AG09309 (cell line): Measurements from ENCODE around the gene SCAF11.

Experiments
- DNase-seq: peaks from one replicate; pipeline ENCODE4 v3.0.0-alpha.2; 2010; ENCODE audit warnings: low read depth
- H3K4me3 ChIP-seq: 2 replicates; pipeline ENCODE4 v1.5.1; 2011; ENCODE audit warnings: mild to moderate bottlenecking, low read depth, low read length, moderate library complexity; ENCODE audit not compliant: control insufficient read depth
- CTCF ChIP-seq: IDR thresholded peaks from 2 replicates; pipeline ENCODE4 v1.5.1; 2011; ENCODE audit warnings: mild to moderate bottlenecking, low read depth, low read length, inconsistent platforms; ENCODE audit not compliant: insufficient read depth, control insufficient read depth; ENCODE audit errors: missing control alignments

The SCAF11 gene

GRCh38 chr12:45970391-45970790, 20.0 kb downstream of the SCAF11 start:
- no peak for DNase-seq
- TF ChIP-seq CTCF, result no peak
- no peak overlapping the region for H3K4me3 ChIP-seq

- no peak overlapping the region for H3K4me3 ChIP-seq
- no peak for DNase-seq
- TF ChIP-seq CTCF, result no peak
Observed at GRCh38 chr12:45969084-45969483, 21.3 kb downstream of the SCAF11 start.

- DNase-seq, result no peak
- no peak overlapping the region for H3K4me3 ChIP-seq
- TF ChIP-seq CTCF, result no peak
Observed at GRCh38 chr12:45966486-45966885, 23.9 kb downstream of the SCAF11 start.

DNA sequence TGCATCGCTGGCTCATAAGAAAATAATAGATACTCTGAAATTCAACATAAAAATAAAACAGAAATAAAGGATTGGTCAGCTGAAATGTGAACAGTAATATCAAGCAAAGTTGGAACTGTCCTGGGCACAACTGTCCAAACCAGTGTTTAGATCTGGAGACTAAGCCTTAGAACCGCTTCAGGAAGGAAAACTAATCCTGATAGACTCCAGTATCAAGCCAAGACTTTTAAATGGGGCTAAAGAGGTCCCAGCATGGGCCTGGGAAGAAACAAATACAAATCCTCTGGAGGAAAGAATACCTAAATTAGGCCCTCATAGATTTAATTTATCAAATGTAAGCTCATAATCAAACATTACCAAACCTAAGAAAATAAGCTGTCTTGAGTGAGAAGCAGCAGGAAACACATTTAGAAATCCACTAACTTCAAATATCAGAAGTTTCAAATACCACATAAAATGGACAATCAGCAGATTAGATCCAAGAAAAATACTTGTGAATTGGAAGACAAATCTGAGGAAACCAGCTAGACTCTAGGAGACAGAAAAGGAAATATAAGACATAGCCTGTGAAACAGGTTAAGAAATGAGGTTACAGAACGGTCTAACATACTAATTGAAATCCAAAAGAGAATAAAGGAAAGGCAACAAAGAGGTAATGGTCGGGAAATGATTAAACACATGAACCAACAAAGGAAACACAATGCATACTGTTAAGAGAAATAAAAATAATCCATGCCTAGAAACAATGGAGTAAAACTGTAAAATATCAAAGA, 27.6 kb downstream of the SCAF11 start:
- no peak for TF ChIP-seq CTCF
- no peak for DNase-seq

GRCh38 chr12:45959728-45960127, 30.6 kb downstream of the SCAF11 start:
- no peak overlapping the region for H3K4me3 ChIP-seq
- no peak for TF ChIP-seq CTCF
- DNase-seq, result no peak

More for the DNA sequence above, 27.6 kb downstream of the SCAF11 start:
- H3K4me3 ChIP-seq, result no peak overlapping the region

DNA sequence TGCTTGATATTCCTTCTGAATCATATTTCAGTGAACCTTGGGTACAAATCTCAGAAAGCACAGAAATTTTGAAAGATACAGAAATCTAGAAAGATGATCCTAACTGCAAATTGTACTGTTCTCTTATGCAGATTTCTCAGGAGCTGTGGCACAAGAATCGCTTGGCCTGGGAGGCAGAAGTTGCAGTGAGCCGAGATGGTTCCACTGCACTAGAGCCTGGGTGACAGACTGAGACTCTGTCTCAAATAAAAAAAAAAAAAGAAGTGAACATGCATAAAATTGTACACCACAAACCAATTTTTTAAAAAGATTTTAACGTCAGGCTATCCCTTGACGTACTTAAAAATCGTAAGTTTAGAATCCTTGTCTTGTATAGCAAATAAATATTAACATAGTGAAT, 31.3 kb downstream of the SCAF11 start:
- TF ChIP-seq CTCF, result no peak
- H3K4me3 ChIP-seq, result no peak overlapping the region
- no peak for DNase-seq
